GM18508 (cell line): ENCODE measurements around the gene TUBB1.

Source experiments
- ATAC-seq: cut with Tn5 transposase; IDR thresholded peaks from one replicate; pipeline ENCODE4 v1.9.1; 2021; ENCODE audit warnings: moderate number of reproducible peaks; ENCODE audit not compliant: insufficient read depth, unreplicated experiment

The TUBB1 gene

GRCh38 chr20:58988565-58988882, 30.7 kb upstream of the TUBB1 start:
- ATAC-seq = no peak

GRCh38 chr20:58989196-58989595, 30.0 kb upstream of the TUBB1 start:
- no peak for ATAC-seq

- ATAC-seq = no peak
Observed at GRCh38 chr20:58990651-58991445, 28.4 kb upstream of the TUBB1 start.

- no peak for ATAC-seq
Observed at GRCh38 chr20:58991715-58992114, 27.5 kb upstream of the TUBB1 start.

GRCh38 chr20:58992911-58993310, 26.3 kb upstream of the TUBB1 start:
- ATAC-seq = no peak

- ATAC-seq = no peak
Observed at GRCh38 chr20:58993332-58994248, 25.6 kb upstream of the TUBB1 start.

- ATAC-seq = no peak
Observed at GRCh38 chr20:58994390-58995159, 24.7 kb upstream of the TUBB1 start.

- no peak for ATAC-seq
Observed at GRCh38 chr20:58995461-58996225, 23.6 kb upstream of the TUBB1 start.

- no peak for ATAC-seq
Observed at GRCh38 chr20:58996226-58996611, 23.0 kb upstream of the TUBB1 start.

- ATAC-seq = no peak
Observed at GRCh38 chr20:58997141-58997770, 22.0 kb upstream of the TUBB1 start.

- no peak for ATAC-seq
Observed at GRCh38 chr20:58998656-58999055, 20.6 kb upstream of the TUBB1 start.

- ATAC-seq = no peak
Observed at GRCh38 chr20:59000326-59000725, 18.9 kb upstream of the TUBB1 start.

- ATAC-seq = no peak
Observed at GRCh38 chr20:59001068-59001448, 18.2 kb upstream of the TUBB1 start.

- no peak for ATAC-seq
Observed at GRCh38 chr20:59001449-59002171, 17.6 kb upstream of the TUBB1 start.

- no peak for ATAC-seq
Observed at GRCh38 chr20:59002388-59002787, 16.8 kb upstream of the TUBB1 start.

GRCh38 chr20:59002874-59003399, 16.3 kb upstream of the TUBB1 start:
- ATAC-seq = no peak

- ATAC-seq = no peak
Observed at GRCh38 chr20:59003836-59004492, 15.3 kb upstream of the TUBB1 start.

- peak; percentile 1 for ATAC-seq
Observed at GRCh38 chr20:59004493-59004762, 14.8 kb upstream of the TUBB1 start.
